HepG2 (cell line): Measurements from ENCODE around the gene TECTB. TPM values are rescaled to one million over a fixed set of nuclear protein-coding genes. Genes with fewer than 3 reads are reported as not detected.

Source experiments
- AFF4 ChIP-seq: sonication (generic); formaldehyde crosslinking; IDR thresholded peaks from 2 replicates; pipeline ENCODE4 v1.4.0; 2020; ENCODE audit warnings: missing genetic modification reagents
- ARID3A ChIP-seq: IDR thresholded peaks from 2 replicates; pipeline ENCODE4 v1.6.1; 2012; ENCODE audit warnings: low read depth, low read length, improper control_type of control experiment
- CEBPB ChIP-seq: IDR thresholded peaks from 2 replicates; pipeline ENCODE4 v1.6.1; 2011; ENCODE audit warnings: low read depth, low read length, improper control_type of control experiment, borderline replicate concordance
- CREB1 ChIP-seq, 2 experiments: fragments of 450-650 bp in 1 of 2; IDR thresholded peaks; 2 replicates each; pipeline ENCODE4 v1.6.1; 2016 to 2017; ENCODE audit warnings: control low read depth in 1 of 2, mild to moderate bottlenecking in 1 of 2, missing compliant biosample characterization in 1 of 2, missing genetic modification characterization in 1 of 2
- ELF4 ChIP-seq: sonication (generic); formaldehyde crosslinking; IDR thresholded peaks from 2 replicates; pipeline ENCODE4 v1.5.0; 2020; ENCODE audit warnings: missing genetic modification reagents, mild to moderate bottlenecking, moderate library complexity, borderline replicate concordance
- KLF11 ChIP-seq: IDR thresholded peaks from 2 replicates; pipeline ENCODE4 v1.6.1; 2016; ENCODE audit warnings: missing compliant biosample characterization
- MED1 ChIP-seq: sonication (generic); formaldehyde crosslinking; IDR thresholded peaks from 2 replicates; pipeline ENCODE4 v1.4.0; 2020; ENCODE audit warnings: missing genetic modification reagents
- MED13 ChIP-seq: sonication (generic); formaldehyde crosslinking; IDR thresholded peaks from 2 replicates; pipeline ENCODE4 v1.5.0; 2020; ENCODE audit warnings: missing genetic modification reagents
- NONO ChIP-seq, 2 experiments: fragments of 450-650 bp in 1 of 2; sonication (generic) in 1 of 2; formaldehyde crosslinking in 1 of 2; IDR thresholded peaks in 1 of 2; conservative IDR thresholded peaks in 1 of 2; 2 replicates each; pipeline versions ENCODE4 v1.6.1 to v1.8.0; 2017 to 2022; ENCODE audit warnings: mild to moderate bottlenecking in 1 of 2, missing genetic modification reagents in 1 of 2, moderate library complexity in 1 of 2
- POLR2G ChIP-seq: fragments of 200-400 bp; formaldehyde crosslinking; IDR thresholded peaks from 2 replicates; pipeline ENCODE4 v1.6.1; 2018; ENCODE audit warnings: mild to moderate bottlenecking, low read depth, low read length, moderate library complexity
- SATB2 ChIP-seq: sonication (generic); formaldehyde crosslinking; IDR thresholded peaks from 2 replicates; pipeline ENCODE4 v1.5.0; 2020; ENCODE audit warnings: missing genetic modification reagents
- SIX4 ChIP-seq: sonication (generic); formaldehyde crosslinking; IDR thresholded peaks from 2 replicates; pipeline ENCODE4 v1.4.0; 2020; ENCODE audit warnings: missing genetic modification reagents
- ZNF337 ChIP-seq: sonication (generic); formaldehyde crosslinking; IDR thresholded peaks from 2 replicates; pipeline ENCODE4 v1.5.1; 2020; ENCODE audit warnings: missing genetic modification reagents, low read depth, mild to moderate bottlenecking, borderline replicate concordance
- ZNF362 ChIP-seq: sonication (generic); formaldehyde crosslinking; IDR thresholded peaks from 2 replicates; pipeline ENCODE4 v1.4.0; 2020; ENCODE audit warnings: missing genetic modification reagents, mild to moderate bottlenecking, borderline replicate concordance
- ZSCAN31 ChIP-seq: sonication (generic); formaldehyde crosslinking; IDR thresholded peaks from 2 replicates; pipeline ENCODE4 v1.5.0; 2020; ENCODE audit warnings: low read depth, mild to moderate bottlenecking, missing genetic modification reagents
- polyA plus RNA-seq, 8 experiments: library from polyadenylated mRNA; depleted of rRNA in 3 of 8; stranded (reverse) in 7 of 8; unstranded in 1 of 8; fragments of >200 nt; fragmentation: Illumina TruSeq in 4 of 8; extraction: Trizol in 4 of 8; gene quantifications; 2 replicates each; pipeline versions ENCODE4 v1.2.1 to v1.2.3, GENCODE V29; 2011 to 2016; ENCODE audit warnings: low read depth in 4 of 8, missing spikeins in 1 of 8, mixed read lengths in 1 of 8; ENCODE audit not compliant: insufficient read depth in 1 of 8
- total RNA-seq, 5 experiments: library from RNA; depleted of rRNA; stranded (reverse); fragments of >200 nt; fragmentation: Illumina TruSeq; extraction: Trizol; gene quantifications; 2 replicates each; pipeline ENCODE4 v1.2.3, GENCODE V29; 2016; ENCODE audit warnings: low read depth in 1 of 5

The TECTB gene
- total and polyA plus RNA-seq, 2 of the 13 experiments (the other 11 are each of a cell fraction or from before 2014, with no cell fraction given), result 0.78 to 1.8 TPM

- TF ChIP-seq NONO (IDR thresholded peaks at IDR 0.05) (no peak), NONO (CRISPR knock-in tag; conservative IDR thresholded peaks at IDR 0.05) (no peak), ARID3A (no peak), SIX4 (CRISPR knock-in tag) (no peak), ZNF362 (CRISPR knock-in tag) (peak; percentile 62), POLR2G (peak; percentile 30; the same call in 1 of the 2 replicates), MED13 (CRISPR knock-in tag) (peak; percentile 80), CEBPB (peak; percentile 69), SATB2 (no peak), ZSCAN31 (CRISPR knock-in tag) (no peak), KLF11 (CRISPR knock-in tag) (no peak), ZNF337 (CRISPR knock-in tag) (0 out of 2 replicates have a peak, but pooled peaks have one; percentile 30), CREB1 (IDR thresholded peaks at IDR 0.05) (no peak), CREB1 (CRISPR knock-in tag; IDR thresholded peaks at IDR 0.05) (peak; percentile 41; the same call in 1 of the 2 replicates), AFF4 (CRISPR knock-in tag) (peak; percentile 58; the same call in 1 of the 2 replicates), ELF4 (no peak), MED1 (peak; percentile 48)
- TF ChIP-seq, all 625 proteins: peak for 53
Measured at GRCh38 chr10:112295853-112296830, 12.9 kb downstream of the TECTB start (continued).
